ENCODE measurements around the gene CD200R1.
A peak's percentile ranks its signal among the peaks of the same experiment; 100 is the strongest.
"Not testable (repeated sequence)": the region's sequence is repeated elsewhere in the genome, so short reads cannot be mapped to it uniquely, and the experiment has no call there.

Gene CD200R1

GRCh38 chr3:112973325-112974177 is 1.4 kb downstream of the CD200R1 start:
- DNase-seq, result peak; percentile 59

GRCh38 chr3:112972158-112972557 is 2.7 kb downstream of the CD200R1 start:
- no peak for DNase-seq

- DNase-seq, result no peak
These were observed 7.1 kb downstream of the CD200R1 start for GRCh38 chr3:112967828-112968227.

- DNase-seq, result no peak
These were observed 7.5 kb downstream of the CD200R1 start for GRCh38 chr3:112967425-112967824.

- DNase-seq, result no peak
These were observed 8.3 kb downstream of the CD200R1 start for GRCh38 chr3:112966633-112967032.

- no peak for DNase-seq
These were observed 9.2 kb downstream of the CD200R1 start for GRCh38 chr3:112965656-112966055.

GRCh38 chr3:112963683-112964082 is 11.2 kb downstream of the CD200R1 start:
- no peak for DNase-seq

GRCh38 chr3:112958811-112959560 is 15.9 kb downstream of the CD200R1 start:
- DNase-seq, result no peak

GRCh38 chr3:112956351-112956750 is 18.6 kb downstream of the CD200R1 start:
- DNase-seq, result no peak

- no peak for DNase-seq
These were observed 26.5 kb downstream of the CD200R1 start for GRCh38 chr3:112948346-112948838.

GRCh38 chr3:112931736-112932521 is 43.0 kb downstream of the CD200R1 start:
- DNase-seq, result peak; percentile 2

- no peak for DNase-seq
These were observed 44.1 kb downstream of the CD200R1 start for GRCh38 chr3:112930771-112931170.

- no peak for DNase-seq
These were observed 48.9 kb downstream of the CD200R1 start for GRCh38 chr3:112925969-112926368.

GRCh38 chr3:112925560-112925959 is 49.3 kb downstream of the CD200R1 start:
- no peak for DNase-seq

GRCh38 chr3:112919541-112919940 is 55.4 kb downstream of the CD200R1 start:
- DNase-seq, result not testable (repeated sequence)

- DNase-seq, result no peak
These were observed 66.7 kb downstream of the CD200R1 start for GRCh38 chr3:112908252-112908651.

GRCh38 chr3:112904786-112905185 is 70.1 kb downstream of the CD200R1 start:
- DNase-seq, result no peak

- no peak for DNase-seq
These were observed 74.8 kb downstream of the CD200R1 start for GRCh38 chr3:112900113-112900512.

- no peak for DNase-seq
These were observed 77.1 kb downstream of the CD200R1 start for GRCh38 chr3:112897791-112898190.

GRCh38 chr3:112894258-112894657 is 80.6 kb downstream of the CD200R1 start:
- DNase-seq, result no peak

- no peak for DNase-seq
These were observed 85.5 kb downstream of the CD200R1 start for GRCh38 chr3:112889357-112889756.

GRCh38 chr3:112888381-112889085 is 86.4 kb downstream of the CD200R1 start:
- DNase-seq, result no peak
